ENCODE data around the gene ADAM12. TPM values are rescaled to one million over a fixed set of nuclear protein-coding genes. Genes with fewer than 3 reads are reported as not detected.
"Not testable (repeated sequence)": the region's sequence is repeated elsewhere in the genome, so short reads cannot be mapped to it uniquely, and the experiment has no call there.

ADAM12 gene
- total RNA-seq, 1 donor from 2014 or later = 1.3 TPM

DNA sequence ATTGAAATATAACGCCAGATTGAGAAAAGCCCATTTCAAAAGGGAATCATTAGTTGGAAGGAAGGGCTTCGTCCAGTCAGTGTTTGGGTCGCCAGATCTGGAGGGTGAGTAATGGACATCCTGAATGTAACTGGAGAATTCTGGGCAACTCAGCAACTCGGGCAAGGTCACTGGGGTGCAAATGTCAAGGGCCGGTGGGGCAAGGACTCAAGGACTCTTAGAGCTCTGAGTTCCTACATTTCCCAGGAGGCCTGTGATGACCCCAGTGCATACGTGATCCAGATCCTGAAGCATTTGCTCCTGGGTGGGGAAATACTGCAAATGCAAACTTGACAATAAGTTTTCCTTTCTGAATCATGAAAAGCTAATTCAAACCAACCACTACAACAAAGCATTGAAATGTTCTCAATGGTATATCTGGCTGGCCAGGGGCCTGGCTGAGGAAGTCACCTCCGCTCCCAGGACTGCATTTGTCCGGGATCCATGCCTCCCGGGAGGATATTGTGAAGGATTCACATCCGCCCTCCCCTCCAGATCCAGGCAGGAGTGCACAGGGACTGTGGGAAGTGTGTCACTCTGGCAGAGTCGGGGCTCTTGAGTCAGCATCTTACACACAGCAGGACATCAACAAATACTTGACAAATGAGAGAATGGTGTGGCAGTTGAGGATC, 327.9 kb downstream of the ADAM12 start:
- intact Hi-C loops (cut with DNase I) = loop anchor here (5.0 kb wide), 1 partner anchor 187 kb away; no protein-coding TSS in a partner anchor
- no peak for DNase-seq (ENCODE audit: low spot score)

GRCh38 chr10:126059076-126059826, 329.0 kb downstream of the ADAM12 start:
- no peak for DNase-seq (ENCODE audit: low spot score)
- intact Hi-C loops (cut with DNase I) = no loop called here

GRCh38 chr10:126058507-126058906, 329.8 kb downstream of the ADAM12 start:
- no peak for DNase-seq (ENCODE audit: low spot score)
- intact Hi-C loops (cut with DNase I) = no loop called here

- intact Hi-C loops (cut with DNase I) = no loop called here
- DNase-seq (ENCODE audit: low spot score) = no peak
Observed at GRCh38 chr10:126058104-126058503, 330.2 kb downstream of the ADAM12 start.

GRCh38 chr10:126057494-126057893, 330.8 kb downstream of the ADAM12 start:
- DNase-seq (ENCODE audit: low spot score) = no peak
- intact Hi-C loops (cut with DNase I) = no loop called here

- intact Hi-C loops (cut with DNase I) = no loop called here
Observed at GRCh38 chr10:126054191-126054590, 334.1 kb downstream of the ADAM12 start.

GRCh38 chr10:126052171-126052570, 336.1 kb downstream of the ADAM12 start:
- no peak for DNase-seq (ENCODE audit: low spot score)
- intact Hi-C loops (cut with DNase I) = no loop called here

More at GRCh38 chr10:126054191-126054590, 334.1 kb downstream of the ADAM12 start:
- no peak for DNase-seq (ENCODE audit: low spot score)

GRCh38 chr10:126049759-126050700, 338.2 kb downstream of the ADAM12 start:
- peak; percentile 78 for DNase-seq (ENCODE audit: low spot score)
- intact Hi-C loops (cut with DNase I) = loop anchor here (10.0 kb wide), 1 partner anchor 105 kb away; no protein-coding TSS in a partner anchor

- intact Hi-C loops (cut with DNase I) = loop anchor here (10.0 kb wide), 1 partner anchor 107 kb away; no protein-coding TSS in a partner anchor
- DNase-seq (ENCODE audit: low spot score) = not testable (repeated sequence)
Observed at GRCh38 chr10:126047749-126048148, 340.5 kb downstream of the ADAM12 start.

- intact Hi-C loops (cut with DNase I) = loop anchor here (10.0 kb wide), 1 partner anchor 108 kb away; no protein-coding TSS in a partner anchor
- DNase-seq (ENCODE audit: low spot score) = no peak
Observed at GRCh38 chr10:126046831-126047230, 341.4 kb downstream of the ADAM12 start.

DNA sequence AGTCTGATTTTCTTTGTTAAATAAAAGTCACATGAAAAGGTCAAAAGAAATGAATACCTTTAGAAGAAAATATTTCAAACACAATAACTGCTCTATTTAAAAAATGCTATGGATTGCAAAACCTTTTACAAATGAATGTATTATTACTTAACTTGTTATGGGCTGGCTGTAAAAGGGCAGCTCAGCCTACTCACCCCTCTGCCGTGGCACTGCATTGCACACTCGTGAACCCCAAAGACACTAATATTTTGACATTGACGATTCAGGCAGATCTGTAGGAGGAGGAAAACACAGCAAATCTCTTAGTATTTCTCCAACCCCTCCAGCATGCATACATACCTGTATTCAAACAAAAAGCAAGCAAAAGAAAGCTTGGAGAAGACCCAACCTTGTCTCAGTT, 342.4 kb downstream of the ADAM12 start:
- intact Hi-C loops (cut with DNase I) = loop anchor here (10.0 kb wide), 1 partner anchor 109 kb away; no protein-coding TSS in a partner anchor
- no peak for DNase-seq (ENCODE audit: low spot score)

DNA sequence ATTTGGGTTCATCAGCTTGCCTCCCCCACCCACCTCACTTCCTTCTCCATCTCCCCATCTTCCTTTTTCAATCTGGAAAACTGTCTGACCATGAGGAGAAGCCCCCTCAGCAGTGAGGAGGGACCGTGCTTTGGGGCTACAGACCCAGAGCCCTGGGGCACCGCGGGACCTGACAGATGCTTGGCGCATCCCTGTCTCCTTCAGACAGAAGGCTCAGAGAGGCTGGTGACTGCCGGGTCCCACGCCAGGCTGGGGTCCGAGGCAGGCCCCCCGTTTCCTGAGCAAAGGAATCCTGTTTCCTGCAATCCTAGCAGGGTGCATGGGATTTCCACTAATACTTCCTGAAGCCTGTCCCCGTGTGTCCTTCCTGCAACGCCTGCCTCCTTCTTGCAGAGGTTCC, 344.9 kb downstream of the ADAM12 start:
- intact Hi-C loops (cut with DNase I) = loop anchor here (10.0 kb wide), 1 partner anchor 111 kb away; no protein-coding TSS in a partner anchor
- no peak for DNase-seq (ENCODE audit: low spot score)

- DNase-seq (ENCODE audit: low spot score) = peak; percentile 50
- intact Hi-C loops (cut with DNase I) = loop anchor here (10.0 kb wide), 1 partner anchor 112 kb away; no protein-coding TSS in a partner anchor
Observed at GRCh38 chr10:126042906-126043305, 345.4 kb downstream of the ADAM12 start.

DNA sequence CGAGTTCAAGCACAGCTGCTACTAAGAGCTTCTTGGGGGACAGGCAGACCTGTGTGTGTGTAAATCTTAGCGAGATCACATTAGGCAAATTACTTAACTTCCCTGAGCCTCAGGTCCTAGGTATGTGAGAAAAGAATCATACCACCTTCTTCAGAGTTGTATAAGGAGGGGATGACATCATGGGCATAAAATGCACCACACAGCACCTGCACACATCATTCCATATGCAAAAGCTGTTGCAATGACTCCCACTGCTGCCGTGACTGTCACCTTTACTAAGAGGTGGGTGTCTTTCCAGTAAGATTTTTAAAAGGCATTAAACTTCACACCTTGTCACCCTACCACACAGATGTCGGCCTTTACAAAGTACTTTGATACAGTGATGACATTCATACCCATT, 345.9 kb downstream of the ADAM12 start:
- intact Hi-C loops (cut with DNase I) = loop anchor here (10.0 kb wide), 1 partner anchor 112 kb away; no protein-coding TSS in a partner anchor
- peak; percentile 64 for DNase-seq (ENCODE audit: low spot score)

- intact Hi-C loops (cut with DNase I) = loop anchor here (10.0 kb wide), 1 partner anchor 113 kb away; no protein-coding TSS in a partner anchor
- DNase-seq (ENCODE audit: low spot score) = peak; percentile 93
Observed at GRCh38 chr10:126041804-126042231, 346.5 kb downstream of the ADAM12 start.

DNA sequence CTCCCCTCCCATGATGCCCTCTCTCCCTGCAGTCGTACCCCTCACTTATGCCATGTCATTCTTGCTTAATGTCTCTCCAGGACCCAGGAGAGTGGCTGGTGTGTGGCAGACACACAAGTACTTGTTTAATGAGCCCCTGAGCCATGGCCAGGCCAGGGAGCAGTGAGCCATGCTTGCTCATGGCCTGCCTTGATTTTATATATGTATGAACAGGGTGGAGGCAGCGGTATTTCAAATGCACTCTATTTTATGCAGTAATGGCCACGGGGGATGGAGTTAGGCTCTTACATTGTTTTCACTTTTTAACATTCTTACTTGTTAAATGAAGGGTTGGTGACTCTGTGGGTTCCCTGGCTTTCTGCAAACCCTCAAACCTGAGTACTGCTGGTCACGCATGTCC, 347.2 kb downstream of the ADAM12 start:
- DNase-seq (ENCODE audit: low spot score) = peak; percentile 31
- intact Hi-C loops (cut with DNase I) = loop anchor here (10.0 kb wide), 1 partner anchor 114 kb away; no protein-coding TSS in a partner anchor

GRCh38 chr10:126037946-126038345, 350.3 kb downstream of the ADAM12 start:
- no peak for DNase-seq (ENCODE audit: low spot score)

GRCh38 chr10:126036515-126036914, 351.8 kb downstream of the ADAM12 start:
- no peak for DNase-seq (ENCODE audit: low spot score)
- intact Hi-C loops (cut with DNase I) = no loop called here

More at GRCh38 chr10:126037946-126038345, 350.3 kb downstream of the ADAM12 start:
- intact Hi-C loops (cut with DNase I) = no loop called here

DNA sequence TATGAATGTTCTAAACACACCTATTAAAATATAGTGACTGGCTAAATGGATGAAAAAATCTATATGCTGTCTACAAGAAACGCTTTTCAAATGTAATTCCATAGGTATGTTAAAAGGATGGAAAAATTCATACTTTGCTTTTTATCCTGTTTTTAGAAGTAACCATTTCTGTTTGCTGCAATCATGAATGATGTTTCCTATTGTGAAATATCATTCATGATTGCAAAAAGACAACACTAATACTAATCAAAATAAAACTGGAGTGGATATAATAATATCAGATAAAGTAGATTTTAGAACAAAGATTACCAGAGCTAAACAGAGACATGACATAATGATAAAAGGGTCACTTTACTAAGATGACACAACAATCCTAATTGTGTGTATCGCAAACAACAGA, 353.7 kb downstream of the ADAM12 start:
- DNase-seq (ENCODE audit: low spot score) = no peak
- intact Hi-C loops (cut with DNase I) = no loop called here

All from cardiac septum (tissue), 1 donor.